GM20000 (cell line): ENCODE measurements around the gene ZNF275.
"Not testable (repeated sequence)": the region's sequence is repeated elsewhere in the genome, so short reads cannot be mapped to it uniquely, and the experiment has no call there.

Source experiments
- DNase-seq: peaks from one replicate; pipeline ENCODE4 v3.0.0; 2012; ENCODE audit warnings: low spot score
- CTCF ChIP-seq: IDR thresholded peaks from 2 replicates; pipeline ENCODE4 v1.5.1; 2012; ENCODE audit warnings: mild to moderate bottlenecking, control low read depth; ENCODE audit errors: extremely low read depth, missing control alignments

ZNF275 gene

GRCh38 chrX:153382563-153383482 is 48.9 kb downstream of the ZNF275 start:
- TF ChIP-seq CTCF: no peak
- DNase-seq: no peak

- no peak for TF ChIP-seq CTCF
- no peak for DNase-seq
These were observed 50.4 kb downstream of the ZNF275 start for GRCh38 chrX:153384390-153384789.

- not testable (repeated sequence) for DNase-seq
These were observed 51.0 kb downstream of the ZNF275 start for GRCh38 chrX:153384973-153385372.

GRCh38 chrX:153386097-153386496 is 52.1 kb downstream of the ZNF275 start:
- no peak for TF ChIP-seq CTCF
- DNase-seq: no peak

DNA sequence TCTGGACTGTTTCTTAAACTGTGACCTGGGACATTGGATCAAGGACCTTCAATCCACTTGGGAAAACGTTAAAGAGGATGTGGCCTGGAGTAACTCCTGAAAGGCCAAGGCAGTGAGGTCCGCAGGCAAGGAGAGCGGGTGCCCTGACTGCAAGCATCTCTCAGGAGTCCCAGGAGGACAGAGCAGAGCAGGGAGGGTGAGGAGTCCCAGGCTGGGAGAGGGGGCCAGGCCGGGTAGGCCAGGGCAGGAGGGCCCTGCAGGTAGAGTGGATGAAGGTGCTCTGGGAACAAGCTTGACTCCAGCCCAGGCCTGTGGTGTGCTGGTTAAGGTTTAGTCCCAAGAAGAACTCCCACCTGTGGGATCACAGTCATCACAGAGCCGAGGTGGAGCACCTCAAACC is 53.4 kb downstream of the ZNF275 start:
- DNase-seq: no peak
- no peak for TF ChIP-seq CTCF

GRCh38 chrX:153387987-153388721 is 54.2 kb downstream of the ZNF275 start:
- TF ChIP-seq CTCF: no peak
- no peak for DNase-seq

DNA sequence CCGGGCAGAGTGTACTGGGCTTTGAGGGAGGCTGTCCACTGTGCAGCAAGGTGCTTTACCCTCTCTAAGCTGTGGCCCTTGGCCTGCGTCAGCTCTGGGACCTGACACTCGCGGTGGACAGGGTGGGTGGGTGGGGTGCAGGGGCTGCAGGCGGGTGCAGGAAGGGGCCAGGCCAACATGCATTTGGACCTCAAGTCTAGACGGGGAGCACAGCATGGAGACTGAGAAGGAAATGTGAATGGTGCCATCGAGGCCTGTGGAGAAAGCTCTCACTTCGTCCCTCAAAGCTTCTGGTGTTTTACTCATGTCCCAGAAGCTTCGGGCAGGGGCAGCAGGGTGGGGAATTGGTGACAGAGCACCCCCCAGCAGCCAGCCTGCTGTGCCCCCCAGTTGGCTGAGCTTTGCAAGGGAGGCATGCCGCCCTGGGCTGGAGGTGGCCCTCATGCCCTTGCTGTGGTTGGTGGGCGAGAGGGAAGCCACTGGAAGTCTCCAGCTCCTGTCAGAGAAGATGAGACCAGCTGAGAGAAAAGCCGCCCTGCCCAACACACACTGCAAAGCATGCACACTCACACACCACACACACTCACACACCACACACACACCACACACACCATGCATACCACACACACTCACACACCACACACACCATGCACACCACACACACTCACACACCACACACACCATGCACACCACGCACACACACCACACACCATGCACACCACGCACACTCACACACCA is 54.9 kb downstream of the ZNF275 start:
- no peak for DNase-seq
- no peak for TF ChIP-seq CTCF

DNA sequence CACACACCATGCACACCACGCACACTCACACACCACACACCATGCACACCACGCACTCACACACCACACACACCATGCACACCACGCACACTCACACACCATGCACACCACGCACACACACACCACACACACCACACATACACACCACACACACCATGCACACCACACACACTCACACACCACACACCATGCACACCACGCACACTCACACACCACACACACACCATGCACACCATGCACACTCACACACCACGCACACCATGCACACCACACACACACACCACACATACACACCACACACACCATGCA is 55.5 kb downstream of the ZNF275 start:
- not testable (repeated sequence) for DNase-seq
